Astrocyte of the spinal cord (primary cell): ENCODE measurements around the gene VPS45.
A peak's percentile ranks its signal among the peaks of the same experiment; 100 is the strongest.
"Not testable (repeated sequence)": the region's sequence is repeated elsewhere in the genome, so short reads cannot be mapped to it uniquely, and the experiment has no call there.

ENCODE experiments used
- DNase-seq: peaks from one replicate; pipeline ENCODE4 v3.0.0; 2011; ENCODE audit warnings: low read depth, low spot score
- H3K4me3 ChIP-seq: 2 replicates; pipeline ENCODE4 v1.5.1; 2011; ENCODE audit warnings: low read depth, mild to moderate bottlenecking, low read length, moderate library complexity
- in situ Hi-C: cut with HindIII; loops from 2 replicates; pipeline ENCODE4 v1.10.0; 2017; ENCODE audit warnings: low sequenced_read_pairs
- TF ChIP-seq, protein P1 (sequence below): IDR thresholded peaks from 2 replicates; pipeline ENCODE4 v1.5.1; 2012; ENCODE audit warnings: low read depth, mild to moderate bottlenecking, low read length, inconsistent platforms

VPS45 gene

DNA sequence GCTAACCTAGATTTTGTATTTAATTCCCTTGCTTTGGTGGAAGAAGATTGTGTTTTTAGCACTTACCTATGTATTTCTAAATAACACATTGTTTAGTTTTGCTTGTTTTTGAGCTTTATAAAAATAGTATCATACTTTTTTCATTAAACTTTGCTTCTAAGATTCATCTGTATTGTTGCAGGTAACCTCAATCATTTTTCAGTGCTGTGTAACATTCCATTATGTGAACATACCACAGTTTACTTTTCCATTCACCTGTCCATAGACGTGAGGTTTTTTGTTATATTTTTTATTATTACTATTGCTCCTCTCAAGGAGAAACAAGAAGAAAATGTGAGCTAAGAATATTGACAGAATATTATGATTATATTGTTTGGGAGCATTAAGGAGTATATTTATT is 67.0 kb downstream of the VPS45 start:
- TF ChIP-seq, protein P1, sequence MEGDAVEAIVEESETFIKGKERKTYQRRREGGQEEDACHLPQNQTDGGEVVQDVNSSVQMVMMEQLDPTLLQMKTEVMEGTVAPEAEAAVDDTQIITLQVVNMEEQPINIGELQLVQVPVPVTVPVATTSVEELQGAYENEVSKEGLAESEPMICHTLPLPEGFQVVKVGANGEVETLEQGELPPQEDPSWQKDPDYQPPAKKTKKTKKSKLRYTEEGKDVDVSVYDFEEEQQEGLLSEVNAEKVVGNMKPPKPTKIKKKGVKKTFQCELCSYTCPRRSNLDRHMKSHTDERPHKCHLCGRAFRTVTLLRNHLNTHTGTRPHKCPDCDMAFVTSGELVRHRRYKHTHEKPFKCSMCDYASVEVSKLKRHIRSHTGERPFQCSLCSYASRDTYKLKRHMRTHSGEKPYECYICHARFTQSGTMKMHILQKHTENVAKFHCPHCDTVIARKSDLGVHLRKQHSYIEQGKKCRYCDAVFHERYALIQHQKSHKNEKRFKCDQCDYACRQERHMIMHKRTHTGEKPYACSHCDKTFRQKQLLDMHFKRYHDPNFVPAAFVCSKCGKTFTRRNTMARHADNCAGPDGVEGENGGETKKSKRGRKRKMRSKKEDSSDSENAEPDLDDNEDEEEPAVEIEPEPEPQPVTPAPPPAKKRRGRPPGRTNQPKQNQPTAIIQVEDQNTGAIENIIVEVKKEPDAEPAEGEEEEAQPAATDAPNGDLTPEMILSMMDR, result no peak
- no peak for DNase-seq
- in situ Hi-C loops, result no loop called here
- no peak overlapping the region for H3K4me3 ChIP-seq

- DNase-seq, result peak; percentile 20
- in situ Hi-C loops, H3K4me3 ChIP-seq: not testable (repeated sequence)
These were observed 67.8 kb downstream of the VPS45 start for GRCh38 chr1:150135400-150135799.

DNA sequence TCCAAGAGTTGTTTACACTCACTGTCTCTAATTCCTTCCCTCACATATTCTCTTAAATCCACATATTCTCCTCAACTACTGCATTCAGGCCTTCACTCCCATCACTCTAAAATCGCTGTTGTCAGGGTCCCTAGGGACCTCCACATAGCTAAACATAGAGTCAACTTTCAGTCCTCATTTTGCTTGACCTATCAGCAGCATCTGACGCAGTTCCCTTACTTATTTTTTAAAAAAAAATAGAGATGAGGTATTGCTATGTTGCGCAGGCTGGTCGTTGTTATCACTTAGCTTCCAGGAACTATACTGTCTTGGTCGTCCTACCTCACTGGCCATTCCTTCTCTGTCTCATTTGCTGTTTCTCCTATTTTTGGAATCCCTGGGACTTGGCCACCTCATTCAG is 70.5 kb downstream of the VPS45 start:
- DNase-seq, result no peak
- TF ChIP-seq, protein P1, result no peak
- in situ Hi-C loops, result no loop called here

GRCh38 chr1:150141452-150141851 is 73.9 kb downstream of the VPS45 start:
- no peak overlapping the region for H3K4me3 ChIP-seq
- DNase-seq, result no peak
- TF ChIP-seq, protein P1, result no peak
- in situ Hi-C loops, result no loop called here

More for the DNA sequence above, 70.5 kb downstream of the VPS45 start:
- H3K4me3 ChIP-seq, result no peak overlapping the region

- in situ Hi-C loops, result no loop called here
- TF ChIP-seq, protein P1, result no peak
- no peak overlapping the region for H3K4me3 ChIP-seq
- DNase-seq, result no peak
These were observed 74.5 kb downstream of the VPS45 start for GRCh38 chr1:150142083-150142482.

DNA sequence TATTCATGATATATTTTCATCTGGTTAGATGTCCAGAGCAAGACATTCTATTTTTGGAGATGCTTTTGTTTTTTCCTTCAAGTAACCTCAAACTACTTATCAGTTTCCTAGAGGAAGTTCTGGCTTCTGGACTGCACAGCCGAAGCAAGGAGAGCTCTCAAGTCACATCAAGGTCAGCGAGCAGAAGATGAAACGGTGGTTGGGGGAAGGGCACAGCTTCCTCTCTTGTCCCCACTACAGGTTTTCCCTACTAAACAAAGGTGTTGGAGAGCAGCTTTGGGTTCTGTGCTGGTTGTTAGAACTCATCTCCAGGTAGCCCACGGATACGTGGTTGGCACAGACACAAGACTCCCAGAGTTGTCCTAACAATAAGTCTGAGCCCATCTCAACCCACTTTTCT is 77.0 kb downstream of the VPS45 start:
- TF ChIP-seq, protein P1, result no peak
- H3K4me3 ChIP-seq, result no peak overlapping the region
- DNase-seq, result no peak
- in situ Hi-C loops, result no loop called here

GRCh38 chr1:150146016-150146415 is 78.4 kb downstream of the VPS45 start:
- DNase-seq, in situ Hi-C loops, H3K4me3 ChIP-seq: not testable (repeated sequence)

DNA sequence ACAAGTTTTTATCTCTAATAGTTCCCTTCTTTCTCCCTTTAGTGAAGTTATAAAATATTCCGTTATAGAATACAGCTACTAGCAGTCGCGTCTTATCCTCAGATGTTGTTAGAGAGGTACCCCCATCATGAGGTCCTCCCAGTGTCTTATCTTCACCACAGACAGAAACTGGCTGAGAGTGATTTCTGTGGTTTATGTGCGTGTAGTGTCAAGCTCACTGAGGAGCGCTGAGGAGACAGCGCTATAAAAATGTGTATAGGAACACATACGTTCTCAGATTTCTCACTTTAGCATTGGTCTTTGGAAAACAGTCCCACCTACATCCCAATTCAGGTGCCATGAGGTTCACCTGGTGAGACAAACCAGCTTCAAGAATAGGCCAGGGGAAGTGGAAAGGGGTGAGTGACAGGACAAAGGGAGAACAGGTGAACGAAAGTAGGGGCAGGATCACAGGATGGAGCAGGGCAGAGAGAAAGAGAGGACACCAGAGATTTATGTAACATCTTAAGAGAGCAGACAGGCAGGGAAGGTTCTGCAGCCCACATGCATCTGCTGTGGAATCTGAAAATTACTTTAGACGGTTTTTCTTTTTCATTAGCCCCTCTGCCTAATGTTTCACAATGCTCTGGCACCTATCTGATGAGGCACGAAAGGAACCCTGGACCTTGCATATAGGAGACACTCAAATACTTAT is 79.4 kb downstream of the VPS45 start:
- TF ChIP-seq, protein P1, result no peak
- no peak overlapping the region for H3K4me3 ChIP-seq
- DNase-seq, result no peak
- in situ Hi-C loops, result no loop called here
